Measurements from ENCODE around the gene GIMAP5. TPM values are rescaled to one million over a fixed set of nuclear protein-coding genes. Genes with fewer than 3 reads are reported as not detected.
A peak's percentile ranks its signal among the peaks of the same experiment; 100 is the strongest.

The GIMAP5 gene
- total RNA-seq, 1 donor from 2014 or later, result 10.7 TPM

DNA sequence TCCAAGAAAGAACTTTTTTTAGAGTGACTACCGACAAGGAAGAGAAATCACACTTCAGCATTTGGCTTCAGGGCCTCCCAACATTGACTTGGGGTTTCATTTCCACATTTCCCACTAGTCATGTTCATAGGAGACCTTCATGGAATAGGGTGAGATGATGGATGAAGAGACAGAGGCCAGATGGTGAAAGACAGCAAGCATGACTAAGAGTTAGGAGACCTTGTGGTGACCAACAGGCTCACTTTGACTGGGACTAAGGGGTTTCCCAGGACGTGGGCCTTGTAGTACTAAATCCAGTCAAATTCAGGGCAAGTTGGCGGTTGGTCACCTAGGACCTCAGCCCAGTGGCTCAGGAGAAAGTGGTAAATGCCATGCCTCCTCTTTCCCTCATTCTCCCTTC, 3.0 kb upstream of the GIMAP5 start:
- H3K4me1 ChIP-seq, result peaks cover 23% of the 10 kb centered on the region
- no peaks in the 10 kb centered on the region for H3K27me3 ChIP-seq (ENCODE audit: low read depth)
- TF ChIP-seq, protein P1, sequence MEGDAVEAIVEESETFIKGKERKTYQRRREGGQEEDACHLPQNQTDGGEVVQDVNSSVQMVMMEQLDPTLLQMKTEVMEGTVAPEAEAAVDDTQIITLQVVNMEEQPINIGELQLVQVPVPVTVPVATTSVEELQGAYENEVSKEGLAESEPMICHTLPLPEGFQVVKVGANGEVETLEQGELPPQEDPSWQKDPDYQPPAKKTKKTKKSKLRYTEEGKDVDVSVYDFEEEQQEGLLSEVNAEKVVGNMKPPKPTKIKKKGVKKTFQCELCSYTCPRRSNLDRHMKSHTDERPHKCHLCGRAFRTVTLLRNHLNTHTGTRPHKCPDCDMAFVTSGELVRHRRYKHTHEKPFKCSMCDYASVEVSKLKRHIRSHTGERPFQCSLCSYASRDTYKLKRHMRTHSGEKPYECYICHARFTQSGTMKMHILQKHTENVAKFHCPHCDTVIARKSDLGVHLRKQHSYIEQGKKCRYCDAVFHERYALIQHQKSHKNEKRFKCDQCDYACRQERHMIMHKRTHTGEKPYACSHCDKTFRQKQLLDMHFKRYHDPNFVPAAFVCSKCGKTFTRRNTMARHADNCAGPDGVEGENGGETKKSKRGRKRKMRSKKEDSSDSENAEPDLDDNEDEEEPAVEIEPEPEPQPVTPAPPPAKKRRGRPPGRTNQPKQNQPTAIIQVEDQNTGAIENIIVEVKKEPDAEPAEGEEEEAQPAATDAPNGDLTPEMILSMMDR (IDR thresholded peaks at IDR 0.05; ENCODE audit: borderline replicate concordance), result no peak
- no peak for DNase-seq
- no peak overlapping the region for H3K27ac ChIP-seq (replicated peaks)
- H3K4me3 ChIP-seq, result no peak overlapping the region
- H3K36me3 ChIP-seq, result no peaks in the 10 kb centered on the region
- intact Hi-C loops (cut with micrococcal nuclease), result no loop called here
- H3K9me3 ChIP-seq (replicated peaks), result peaks cover 2% of the 10 kb centered on the region

DNA sequence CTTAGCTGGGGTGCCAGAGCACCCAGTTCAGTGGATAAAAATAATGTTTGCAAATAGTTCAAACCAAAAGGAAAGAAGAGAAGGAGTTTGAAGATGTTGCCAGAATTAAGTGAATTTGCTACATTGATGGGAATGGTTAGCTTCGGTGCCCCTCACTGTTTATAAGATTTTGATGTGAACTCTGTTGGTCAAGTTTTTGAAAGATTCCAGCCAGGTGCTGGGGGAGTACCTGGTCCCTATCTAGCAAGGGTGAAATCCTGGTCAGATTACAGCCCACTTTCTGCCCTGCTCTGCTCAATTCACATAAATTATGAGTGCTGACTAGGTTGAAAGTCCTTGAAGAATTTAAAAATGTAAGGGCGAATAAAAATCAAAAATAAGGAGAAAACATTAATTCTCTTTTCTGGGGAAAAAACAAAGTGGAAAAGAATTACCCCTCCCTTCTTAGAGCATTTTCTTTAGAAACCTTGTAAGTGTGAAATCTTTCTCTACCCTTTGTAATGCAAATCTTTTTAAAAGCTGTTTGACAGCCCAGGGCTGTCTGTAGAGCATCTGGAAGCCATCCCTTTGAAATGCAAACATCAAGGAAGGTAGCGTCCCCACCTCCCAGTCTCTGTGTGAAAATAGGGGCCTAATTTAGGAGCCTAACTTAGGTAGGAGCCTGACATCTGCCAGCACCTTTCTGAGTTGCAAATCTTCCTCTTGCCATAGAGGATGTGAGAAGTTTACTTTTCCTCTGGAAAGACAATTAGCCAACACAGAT, 1.4 kb upstream of the GIMAP5 start:
- Histone ChIP-seq H3K27ac (replicated peaks) (peak overlapping the region; percentile 85), H3K36me3 (peaks cover 4% of the 10 kb centered on the region), H3K9me3 (replicated peaks) (no peaks in the 10 kb centered on the region), H3K4me1 (peaks cover 26% of the 10 kb centered on the region), H3K27me3 (ENCODE audit: low read depth) (no peaks in the 10 kb centered on the region), H3K4me3 (no peak overlapping the region)
- intact Hi-C loops (cut with micrococcal nuclease), result no loop called here
- no peak for DNase-seq
- TF ChIP-seq, protein P1 (IDR thresholded peaks at IDR 0.05; ENCODE audit: borderline replicate concordance), result no peak

DNA sequence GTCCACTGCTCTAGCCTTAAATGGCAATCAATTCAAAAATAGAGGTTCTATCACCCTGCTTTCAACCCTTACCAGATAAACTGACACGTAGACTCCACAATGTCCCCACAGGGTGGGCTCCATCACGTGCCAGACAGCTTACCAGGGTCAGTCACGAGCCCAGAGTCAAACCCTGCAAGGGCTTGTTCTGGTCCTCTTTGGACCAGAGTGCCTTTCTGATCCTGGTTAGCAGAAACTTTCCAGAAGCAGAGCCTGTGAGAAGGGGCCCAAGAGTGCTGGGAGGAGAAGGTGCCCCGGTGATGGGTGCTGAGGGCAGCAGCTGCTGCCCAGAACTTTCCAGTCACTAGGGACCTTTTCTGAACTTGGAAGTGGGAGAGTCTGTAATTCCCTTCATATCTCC, 354 bp upstream of the GIMAP5 start:
- no peaks in the 10 kb centered on the region for H3K27me3 ChIP-seq (ENCODE audit: low read depth)
- peaks cover 37% of the 10 kb centered on the region for H3K4me1 ChIP-seq
- peak overlapping the region; percentile 70 for H3K4me3 ChIP-seq
- no peak for DNase-seq
- intact Hi-C loops (cut with micrococcal nuclease), result no loop called here
- H3K9me3 ChIP-seq (replicated peaks), result no peaks in the 10 kb centered on the region
- peak overlapping the region; percentile 85 for H3K27ac ChIP-seq (replicated peaks)
- H3K36me3 ChIP-seq, result peaks cover 14% of the 10 kb centered on the region
- TF ChIP-seq, protein P1 (IDR thresholded peaks at IDR 0.05; ENCODE audit: borderline replicate concordance), result no peak

DNA sequence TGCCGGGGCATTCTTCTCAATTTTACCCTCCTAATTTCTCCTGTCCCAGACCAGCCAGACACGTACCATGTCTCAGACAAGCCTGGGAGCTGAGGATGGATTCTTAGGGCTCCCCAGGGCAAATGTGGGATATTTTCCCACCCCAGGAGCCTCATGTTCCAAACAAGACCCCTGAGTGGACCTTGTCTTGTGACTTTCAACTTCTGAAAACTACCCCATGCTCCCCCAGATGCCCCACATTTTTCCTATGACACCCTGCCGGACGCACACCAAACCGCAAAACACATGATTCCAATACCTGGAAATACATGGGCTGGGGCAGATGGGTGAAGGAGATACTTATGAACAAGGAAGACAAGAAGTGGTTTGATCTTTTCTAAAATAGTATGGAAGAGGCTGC, 874 bp downstream of the GIMAP5 start:
- TF ChIP-seq, protein P1 (IDR thresholded peaks at IDR 0.05; ENCODE audit: borderline replicate concordance), result no peak
- Histone ChIP-seq H3K4me3 (peak overlapping the region; percentile 70), H3K27me3 (ENCODE audit: low read depth) (no peaks in the 10 kb centered on the region), H3K36me3 (peaks cover 26% of the 10 kb centered on the region), H3K9me3 (replicated peaks) (no peaks in the 10 kb centered on the region), H3K27ac (replicated peaks) (peak overlapping the region; percentile 85), H3K4me1 (peaks cover 49% of the 10 kb centered on the region)
- intact Hi-C loops (cut with micrococcal nuclease), result no loop called here
- DNase-seq, result no peak

DNA sequence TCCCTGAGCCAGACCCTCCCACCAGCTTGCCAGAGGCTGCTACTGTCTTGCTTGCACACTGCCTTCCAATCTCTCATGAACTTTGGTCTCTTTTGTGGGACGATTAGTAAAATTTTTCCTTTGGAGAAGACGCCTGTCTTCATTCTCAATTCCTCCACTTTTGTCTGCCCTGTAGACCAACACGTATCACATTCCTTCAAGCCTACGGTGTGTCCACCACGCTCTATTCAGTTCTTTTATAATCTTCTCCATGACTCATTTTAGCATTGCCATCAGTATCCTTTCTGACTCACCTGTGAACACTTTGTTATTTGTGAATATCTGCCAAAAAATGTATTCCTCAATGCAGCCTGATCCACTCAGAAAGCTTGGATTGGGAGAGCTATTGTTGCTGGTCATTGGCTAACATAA, 1.4 kb downstream of the GIMAP5 start:
- Histone ChIP-seq H3K27ac (replicated peaks) (peak overlapping the region; percentile 85), H3K27me3 (ENCODE audit: low read depth) (no peaks in the 10 kb centered on the region), H3K4me1 (peaks cover 54% of the 10 kb centered on the region), H3K36me3 (peaks cover 28% of the 10 kb centered on the region), H3K9me3 (replicated peaks) (no peaks in the 10 kb centered on the region), H3K4me3 (peak overlapping the region; percentile 70)
- TF ChIP-seq, protein P1 (IDR thresholded peaks at IDR 0.05; ENCODE audit: borderline replicate concordance), result no peak
- intact Hi-C loops (cut with micrococcal nuclease), result no loop called here
- no peak for DNase-seq

Measured in left ventricle myocardium inferior (tissue), 1 donor.